HG02852 (cell line): ENCODE measurements around the gene TBC1D14.

Experiments
- ATAC-seq: cut with Tn5 transposase; IDR thresholded peaks from one replicate; pipeline ENCODE4 v1.9.1; 2021; ENCODE audit warnings: mild to moderate bottlenecking, moderate library complexity; ENCODE audit not compliant: unreplicated experiment

Gene TBC1D14

DNA sequence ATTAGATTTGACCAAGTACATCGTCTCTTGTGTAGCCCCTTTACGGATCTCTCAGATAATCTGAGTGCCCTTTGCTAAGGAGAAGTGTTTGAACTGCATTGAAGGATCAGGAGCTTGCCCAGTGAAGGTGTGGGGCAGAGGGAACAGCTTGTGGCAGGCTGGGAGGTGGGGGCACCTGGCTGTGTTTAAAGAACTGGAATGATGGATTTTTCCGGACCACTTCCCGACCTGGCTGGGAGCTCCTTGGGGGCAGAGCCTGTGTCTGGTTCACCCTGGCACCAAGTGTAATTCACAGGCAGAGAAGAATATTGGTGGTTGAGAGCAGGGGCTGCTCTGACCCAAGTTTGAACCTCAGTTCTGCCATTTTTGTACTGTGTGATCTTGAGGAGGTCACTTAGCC, 18.5 kb downstream of the TBC1D14 start:
- no peak for ATAC-seq

- ATAC-seq = no peak
Measured at GRCh38 chr4:6929339-6929811, 19.7 kb downstream of the TBC1D14 start.

DNA sequence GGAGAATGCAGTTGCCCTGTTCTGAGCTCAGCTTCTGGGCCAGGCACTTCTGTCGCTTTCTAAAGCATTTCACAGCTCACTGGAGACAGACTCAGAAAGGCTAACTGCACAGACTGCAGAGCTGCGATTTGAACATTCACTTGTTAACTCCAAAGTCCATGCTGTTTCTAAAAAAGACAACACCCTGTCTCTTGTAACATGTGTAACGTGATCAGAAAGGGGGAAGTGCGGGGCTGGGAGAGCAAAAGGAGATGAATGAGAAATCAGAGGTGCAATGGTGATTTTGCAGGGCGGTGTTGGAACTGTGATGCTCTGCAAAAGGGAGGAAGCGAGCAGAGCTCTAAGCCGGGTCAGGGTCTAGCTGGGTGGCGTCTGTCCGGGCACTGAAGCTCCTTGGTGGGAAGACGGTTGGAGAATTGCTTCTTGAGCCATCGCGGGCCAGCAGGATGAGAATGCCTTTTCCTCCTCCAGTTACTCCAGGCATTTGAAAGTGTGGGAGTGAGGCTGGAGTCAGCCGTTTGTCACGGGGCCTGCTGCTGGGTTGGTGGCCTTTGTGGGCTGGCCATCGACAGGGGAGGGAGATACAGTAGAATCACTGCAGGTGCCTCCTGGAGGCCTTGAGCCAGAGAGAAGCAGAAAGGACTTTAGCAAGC, 20.3 kb downstream of the TBC1D14 start:
- no peak for ATAC-seq

DNA sequence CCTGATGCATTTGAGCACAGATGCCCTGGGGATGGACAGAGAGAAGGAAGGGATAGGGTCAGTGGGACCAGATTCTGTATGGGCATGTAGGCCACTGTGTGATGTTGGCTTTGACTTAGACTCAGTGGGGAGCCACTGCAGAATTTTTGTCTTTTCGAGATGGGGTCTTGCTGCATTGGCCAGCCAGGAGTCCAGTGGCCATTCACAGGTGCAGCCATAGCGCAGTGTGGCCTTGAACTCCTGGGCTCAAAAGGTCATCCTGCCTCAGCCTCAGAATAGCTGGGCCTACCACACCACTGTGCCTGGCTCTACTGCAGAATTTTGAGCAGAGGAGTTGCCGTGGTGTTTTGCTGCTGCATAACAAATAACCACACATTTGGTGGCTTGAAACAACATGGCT, 22.8 kb downstream of the TBC1D14 start:
- ATAC-seq = no peak

- no peak for ATAC-seq
Measured at GRCh38 chr4:6932918-6933317, 23.3 kb downstream of the TBC1D14 start.

- no peak for ATAC-seq
Measured at GRCh38 chr4:6933691-6934430, 24.2 kb downstream of the TBC1D14 start.

DNA sequence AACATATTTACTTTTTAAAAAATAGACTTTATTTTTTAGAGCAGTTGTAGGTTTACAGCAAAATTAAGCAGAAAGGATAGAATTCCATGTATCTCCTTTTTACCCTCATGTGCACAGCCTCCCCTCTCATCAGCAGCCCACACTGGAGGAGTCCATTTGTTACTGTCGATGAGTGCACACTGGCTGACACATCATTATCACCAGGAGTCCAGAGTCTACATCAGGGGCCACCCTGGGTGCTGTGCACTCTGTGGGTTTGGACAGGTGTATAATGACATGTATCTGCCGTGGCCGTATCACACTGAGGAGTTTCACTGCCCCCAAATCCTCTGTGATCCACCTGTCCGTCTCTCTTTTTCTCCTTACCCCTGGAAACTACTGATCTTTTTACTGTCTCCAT, 26.3 kb downstream of the TBC1D14 start:
- no peak for ATAC-seq

GRCh38 chr4:6937201-6937600, 27.6 kb downstream of the TBC1D14 start:
- ATAC-seq = no peak

DNA sequence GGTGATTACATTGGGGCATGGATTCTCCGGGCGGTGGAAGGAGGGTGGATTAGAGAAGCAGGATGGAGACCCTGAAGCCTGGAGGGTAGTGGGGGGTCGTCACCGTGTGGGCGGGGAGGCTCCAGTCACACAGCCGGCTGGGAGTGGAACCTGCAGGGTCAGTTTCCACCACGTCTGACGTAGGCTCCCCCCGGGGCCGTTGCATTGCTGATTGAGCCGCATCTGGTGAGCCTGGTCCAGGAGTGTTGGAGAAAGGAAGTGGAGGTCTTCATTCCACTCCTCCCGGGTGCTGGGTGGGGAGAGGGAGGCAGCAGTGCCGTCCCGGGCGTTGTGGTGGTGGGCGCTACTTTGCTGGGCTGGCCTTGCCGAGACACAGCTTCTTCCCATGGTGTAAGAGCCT, 28.1 kb downstream of the TBC1D14 start:
- ATAC-seq = no peak

GRCh38 chr4:6938237-6938636, 28.6 kb downstream of the TBC1D14 start:
- ATAC-seq = no peak

GRCh38 chr4:6938647-6939271, 29.1 kb downstream of the TBC1D14 start:
- no peak for ATAC-seq

GRCh38 chr4:6939761-6940743, 30.4 kb downstream of the TBC1D14 start:
- ATAC-seq = no peak

DNA sequence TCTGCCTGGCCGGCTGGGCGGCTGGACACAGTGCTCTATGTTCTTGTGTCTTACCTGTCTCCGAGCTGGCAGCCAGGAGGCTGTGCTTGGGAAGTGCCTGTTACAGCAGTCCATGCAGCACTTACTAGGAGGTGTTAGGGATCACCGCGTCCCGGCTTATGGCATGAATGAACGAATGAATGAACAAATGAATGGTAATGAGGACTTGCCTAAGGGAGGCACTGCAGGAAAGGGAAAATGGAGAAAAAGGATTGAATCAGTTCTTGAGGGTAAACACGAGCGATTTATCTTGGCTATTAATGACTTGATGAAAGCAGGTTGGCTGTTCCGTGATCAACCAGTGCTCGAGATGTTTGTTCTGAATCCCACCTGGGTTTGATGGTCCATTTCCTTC, 31.1 kb downstream of the TBC1D14 start:
- ATAC-seq = no peak

GRCh38 chr4:6941796-6942195, 32.2 kb downstream of the TBC1D14 start:
- no peak for ATAC-seq

DNA sequence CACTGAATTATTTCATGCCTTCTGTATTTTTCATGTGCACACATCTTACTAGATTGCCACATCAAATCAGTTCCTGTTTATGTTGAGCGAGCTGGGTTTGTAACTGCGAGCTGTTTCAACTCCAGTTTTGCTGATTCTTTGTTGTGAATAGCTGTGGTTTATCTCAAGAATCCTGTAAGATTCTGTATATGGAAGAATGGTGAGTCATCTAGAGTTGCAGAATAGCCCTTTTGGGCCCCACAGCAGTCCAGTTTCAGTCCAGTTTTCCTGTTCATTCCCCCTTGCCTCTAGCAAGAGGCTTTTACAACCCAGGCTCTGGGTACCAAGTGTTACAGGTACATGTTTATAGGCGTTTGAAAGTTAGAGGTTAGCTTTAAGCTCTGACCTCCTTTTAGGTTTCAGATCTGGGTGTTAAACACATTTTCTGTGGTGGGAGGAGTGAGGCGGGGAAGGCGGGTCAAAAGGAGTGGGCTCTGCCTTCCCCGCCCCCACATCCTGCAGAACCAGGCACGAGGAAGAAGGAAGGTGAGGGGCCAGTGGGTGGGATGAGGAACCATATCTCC, 32.7 kb downstream of the TBC1D14 start:
- peak; percentile 73 for ATAC-seq

- ATAC-seq = no peak
Measured at GRCh38 chr4:6943012-6943884, 33.6 kb downstream of the TBC1D14 start.

DNA sequence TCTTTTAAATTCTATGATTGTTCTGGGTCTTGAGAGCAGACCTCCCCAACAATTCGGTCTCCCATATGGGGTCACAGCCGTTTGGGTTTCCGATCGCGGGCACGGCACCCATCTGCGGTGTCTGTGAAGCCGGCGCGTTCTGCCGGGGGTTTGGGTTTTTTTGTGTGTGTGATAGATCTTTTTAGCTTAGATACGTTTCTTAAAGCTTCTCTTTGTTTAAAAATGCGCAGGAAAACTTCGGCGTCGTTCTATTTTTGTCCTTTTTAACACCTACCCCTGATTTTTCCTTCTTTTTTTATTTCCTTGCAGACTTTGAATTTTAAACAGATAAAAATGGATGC, 34.2 kb downstream of the TBC1D14 start:
- no peak for ATAC-seq

GRCh38 chr4:6944301-6945051, 34.9 kb downstream of the TBC1D14 start:
- no peak for ATAC-seq

GRCh38 chr4:6945052-6945409, 35.4 kb downstream of the TBC1D14 start:
- no peak for ATAC-seq
